GM18909 (cell line): ENCODE measurements around the gene HIVEP1.

Experiments
- ATAC-seq: cut with Tn5 transposase; IDR thresholded peaks from one replicate; pipeline ENCODE4 v1.9.1; 2021; ENCODE audit warnings: mild to moderate bottlenecking; ENCODE audit not compliant: unreplicated experiment, poor library complexity

Gene HIVEP1

GRCh38 chr6:12110523-12111362, 98.6 kb downstream of the HIVEP1 start:
- no peak for ATAC-seq

- no peak for ATAC-seq
These were observed 99.2 kb downstream of the HIVEP1 start for GRCh38 chr6:12111363-12111670.

DNA sequence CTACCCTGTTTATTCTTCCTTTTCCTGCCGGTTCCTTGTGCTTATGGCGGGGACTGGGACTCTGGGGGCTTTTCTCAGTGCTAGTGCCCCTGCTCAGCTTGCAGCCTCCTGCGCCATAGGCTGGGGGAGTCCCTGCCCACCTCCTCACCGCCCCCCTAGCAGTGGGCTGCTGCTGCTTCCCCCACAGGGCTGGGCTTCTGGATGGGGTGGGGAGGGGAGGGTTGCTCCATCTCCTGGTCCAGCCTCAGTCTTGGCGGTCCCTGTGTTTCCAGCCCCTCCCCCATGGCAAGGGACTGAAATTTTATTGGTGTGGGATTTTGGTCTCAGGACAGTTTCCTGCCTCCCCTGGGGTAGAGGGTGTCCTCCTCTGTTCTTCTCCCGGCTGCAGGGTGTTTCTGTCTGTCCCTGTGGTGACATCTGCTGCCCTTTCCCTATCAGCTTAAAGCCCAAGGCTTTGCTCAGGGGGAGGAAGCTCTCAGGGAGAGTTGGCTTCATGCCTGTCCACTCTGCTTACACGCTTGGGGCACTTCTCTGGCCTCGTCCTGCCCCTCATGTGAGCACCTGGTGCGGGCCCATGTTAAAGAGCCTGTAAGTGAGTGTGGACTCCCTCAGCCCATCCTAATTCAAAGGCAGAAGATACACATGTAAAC, 100.6 kb downstream of the HIVEP1 start:
- ATAC-seq, result no peak

DNA sequence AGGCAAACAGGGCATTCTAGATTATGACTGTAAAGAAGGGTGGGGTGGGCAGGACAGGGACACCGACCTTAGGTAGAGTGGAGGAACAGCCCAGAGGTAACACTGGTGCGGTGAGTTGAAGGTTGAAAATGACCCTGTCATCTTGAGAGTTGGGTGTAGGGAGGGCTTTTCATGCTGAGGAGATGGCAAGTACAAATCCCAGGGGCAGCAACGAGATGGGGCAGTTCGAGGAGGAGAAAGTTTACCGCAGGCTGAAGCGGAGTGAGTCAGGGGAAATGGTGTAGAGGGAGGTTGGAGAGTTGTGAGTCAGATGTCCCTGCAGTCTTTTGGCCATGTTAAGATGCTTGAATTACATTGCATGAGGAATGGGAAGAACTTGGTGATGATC, 101.1 kb downstream of the HIVEP1 start:
- ATAC-seq, result no peak

GRCh38 chr6:12114055-12114503, 102.0 kb downstream of the HIVEP1 start:
- ATAC-seq, result peak; percentile 32

GRCh38 chr6:12115001-12115400, 102.9 kb downstream of the HIVEP1 start:
- ATAC-seq, result no peak

DNA sequence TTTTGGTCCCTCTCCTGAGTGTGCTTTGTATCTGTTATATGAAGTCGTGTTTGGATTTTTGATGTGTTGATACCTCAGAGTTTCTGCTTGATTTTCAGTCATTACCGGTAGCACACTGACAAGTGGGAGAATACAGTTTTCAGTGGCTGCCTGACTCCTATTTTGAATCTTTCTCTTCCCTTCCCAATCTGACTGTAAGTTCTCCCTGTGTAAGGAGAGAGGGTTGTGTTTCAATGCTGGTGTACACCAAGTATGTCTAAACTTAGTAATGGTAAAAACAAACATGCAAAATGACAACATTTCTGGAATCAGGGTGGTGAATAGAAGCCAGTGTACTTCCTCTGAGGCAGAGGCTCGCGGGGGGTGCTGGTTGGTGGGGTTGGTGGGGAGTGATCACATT, 103.4 kb downstream of the HIVEP1 start:
- ATAC-seq, result no peak

DNA sequence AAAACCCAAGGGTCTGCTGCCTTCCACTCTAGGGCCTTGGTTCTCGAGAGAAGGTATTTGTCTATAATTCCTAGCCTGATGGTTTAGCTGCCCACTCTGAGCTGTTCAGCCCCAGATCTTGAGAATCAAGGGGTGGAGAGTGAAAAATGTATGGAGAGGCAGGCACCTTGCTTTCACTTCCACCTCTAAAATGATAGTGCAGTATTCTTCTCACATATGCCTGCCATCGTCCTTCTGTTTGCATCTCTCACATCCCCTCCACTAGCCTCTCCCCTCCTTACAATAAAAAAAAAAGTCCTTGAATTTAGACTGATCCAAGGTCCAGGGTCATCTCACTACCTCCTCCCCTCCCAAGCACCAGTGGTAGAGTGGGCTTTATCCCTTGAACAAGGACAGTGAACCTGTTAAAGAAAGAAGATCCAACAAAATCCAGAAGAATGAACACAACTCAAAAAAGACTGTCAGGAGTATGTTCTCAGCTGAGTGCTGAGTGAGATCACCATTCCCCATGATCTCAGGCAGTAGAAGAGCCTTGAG, 104.2 kb downstream of the HIVEP1 start:
- peak; percentile 31 for ATAC-seq

DNA sequence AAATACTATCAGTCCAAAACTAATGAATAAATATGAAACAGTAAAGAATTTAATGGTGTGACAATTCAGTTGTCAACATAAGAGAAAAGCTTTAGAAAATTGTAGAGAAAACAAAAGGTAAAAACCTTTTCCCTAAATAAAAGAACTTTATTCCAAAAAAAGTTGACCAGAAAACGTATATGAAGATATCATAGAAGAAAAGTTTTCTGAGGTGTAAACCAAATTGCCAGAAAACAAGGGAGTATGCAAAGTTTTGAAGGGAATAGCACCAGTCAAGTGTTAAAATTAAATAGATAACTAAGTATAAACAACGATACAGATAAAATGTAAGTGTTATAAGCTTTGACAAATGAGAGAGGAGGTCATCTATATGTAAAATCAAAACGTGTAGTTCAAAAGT, 104.9 kb downstream of the HIVEP1 start:
- no peak for ATAC-seq

DNA sequence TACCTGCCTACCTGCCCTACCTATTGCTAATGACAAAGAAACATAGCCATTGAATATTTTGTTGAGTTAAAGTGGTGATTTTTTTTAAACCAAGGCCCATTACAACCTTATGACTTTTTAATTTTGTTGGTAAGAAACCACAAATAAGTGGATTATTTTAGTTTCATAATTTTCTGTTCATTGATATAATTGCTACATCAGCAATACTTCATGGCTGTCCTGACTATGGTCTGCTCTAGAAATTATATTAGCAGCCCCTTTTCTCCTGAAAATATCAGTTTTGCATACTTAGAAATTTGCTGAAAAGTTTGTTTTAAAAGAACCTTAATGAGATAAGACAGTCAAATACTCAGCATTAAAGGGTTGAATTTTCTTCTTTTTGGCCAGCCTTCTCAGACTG, 106.5 kb downstream of the HIVEP1 start:
- ATAC-seq, result no peak

DNA sequence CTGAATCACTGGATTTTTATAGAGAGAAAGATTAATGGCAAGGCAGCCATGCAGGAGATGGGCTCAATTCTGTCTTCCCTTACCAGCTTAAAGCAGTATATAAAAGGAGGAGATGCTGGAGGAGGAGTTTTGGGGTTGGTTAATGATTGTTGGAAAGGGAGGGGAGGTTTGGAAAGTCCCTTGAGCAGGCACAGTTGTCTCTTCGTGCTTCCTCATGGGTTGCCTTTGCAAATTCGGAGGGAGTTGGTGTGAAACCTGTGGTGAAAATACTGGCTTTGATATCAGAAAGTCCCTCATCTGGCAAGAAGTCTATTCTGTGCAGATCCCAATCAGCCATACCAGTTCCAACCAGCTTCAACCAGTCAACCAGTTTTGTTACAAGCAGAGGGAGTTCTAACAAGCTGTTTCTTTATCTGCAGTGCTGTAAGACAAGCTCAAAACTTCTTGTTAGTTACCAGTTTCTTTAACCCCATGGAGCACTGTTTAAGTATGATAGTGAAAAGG, 107.0 kb downstream of the HIVEP1 start:
- peak; percentile 70 for ATAC-seq

DNA sequence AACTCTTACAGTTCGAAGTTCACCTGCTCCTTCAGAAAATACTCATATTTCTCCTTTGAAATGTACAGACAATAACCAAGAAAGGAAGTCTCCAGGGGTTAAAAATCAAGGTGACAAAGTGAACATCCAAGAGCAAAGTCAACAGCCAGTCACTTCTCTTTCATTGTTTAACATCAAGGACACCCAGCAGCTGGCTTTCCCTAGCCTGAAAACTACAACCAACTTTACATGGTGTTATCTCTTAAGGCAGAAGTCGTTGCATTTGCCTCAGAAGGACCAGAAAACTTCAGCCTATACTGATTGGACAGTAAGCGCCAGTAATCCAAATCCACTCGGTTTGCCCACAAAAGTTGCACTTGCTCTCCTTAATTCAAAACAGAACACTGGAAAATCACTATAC, 113.3 kb downstream of the HIVEP1 start:
- ATAC-seq, result no peak

DNA sequence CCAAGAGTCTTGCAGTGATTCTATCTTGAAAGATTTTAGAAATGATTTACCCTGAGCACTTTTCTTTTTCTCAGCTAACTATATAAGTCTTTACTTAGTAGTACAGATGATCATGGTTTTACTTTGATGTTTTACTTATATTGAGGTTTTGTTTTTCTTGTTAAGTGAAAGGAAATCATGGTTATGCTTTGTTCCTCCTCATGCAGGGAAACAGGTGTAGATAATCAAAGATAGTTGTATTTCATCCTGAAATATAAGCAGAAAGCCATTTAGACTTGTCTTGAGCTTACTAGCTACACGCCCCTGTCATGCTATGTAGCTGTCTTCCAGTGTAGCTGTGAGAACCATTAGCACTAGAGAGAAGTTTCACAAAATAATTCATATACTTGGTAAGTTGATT, 113.9 kb downstream of the HIVEP1 start:
- ATAC-seq, result no peak

DNA sequence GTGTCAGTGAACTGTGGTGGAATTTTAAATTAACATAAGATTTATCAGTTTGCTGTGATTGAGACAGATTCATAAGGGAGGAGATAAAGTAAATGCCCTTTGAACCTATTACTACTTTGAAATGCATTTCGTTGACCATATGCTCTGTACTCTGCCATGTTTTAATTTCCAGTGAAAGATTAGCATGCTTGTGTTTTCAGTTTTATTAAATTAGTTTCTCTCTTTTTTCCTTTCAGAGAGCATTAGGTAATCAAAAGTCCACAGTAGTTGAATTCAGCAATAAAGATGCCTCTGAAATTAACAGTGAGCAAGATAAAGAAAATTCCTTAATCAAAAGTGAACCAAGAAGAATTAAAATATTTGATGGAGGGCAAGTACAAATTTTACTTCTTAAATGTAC, 117.4 kb downstream of the HIVEP1 start:
- no peak for ATAC-seq

- ATAC-seq, result no peak
These were observed 120.5 kb downstream of the HIVEP1 start for GRCh38 chr6:12132351-12133222.

DNA sequence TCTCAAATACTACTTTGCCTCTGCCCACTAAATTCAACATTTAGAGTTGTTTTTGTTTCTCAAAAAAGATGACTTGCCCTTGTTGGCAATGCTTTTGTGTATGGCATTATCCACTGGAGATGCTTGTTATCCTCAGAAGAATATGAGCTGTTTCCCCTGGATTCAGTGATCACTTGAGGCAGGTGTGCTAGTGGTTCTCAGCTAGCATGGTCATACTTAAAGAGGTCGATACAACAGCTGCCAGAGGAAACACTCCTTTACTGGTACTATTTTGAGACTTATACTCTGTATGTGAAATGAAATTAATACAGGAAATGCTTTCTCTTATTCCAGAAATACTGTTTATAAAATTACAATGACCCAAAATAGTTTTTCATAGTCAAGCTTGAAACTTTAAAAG, 122.5 kb downstream of the HIVEP1 start:
- ATAC-seq, result no peak

GRCh38 chr6:12134991-12135390, 122.9 kb downstream of the HIVEP1 start:
- no peak for ATAC-seq

DNA sequence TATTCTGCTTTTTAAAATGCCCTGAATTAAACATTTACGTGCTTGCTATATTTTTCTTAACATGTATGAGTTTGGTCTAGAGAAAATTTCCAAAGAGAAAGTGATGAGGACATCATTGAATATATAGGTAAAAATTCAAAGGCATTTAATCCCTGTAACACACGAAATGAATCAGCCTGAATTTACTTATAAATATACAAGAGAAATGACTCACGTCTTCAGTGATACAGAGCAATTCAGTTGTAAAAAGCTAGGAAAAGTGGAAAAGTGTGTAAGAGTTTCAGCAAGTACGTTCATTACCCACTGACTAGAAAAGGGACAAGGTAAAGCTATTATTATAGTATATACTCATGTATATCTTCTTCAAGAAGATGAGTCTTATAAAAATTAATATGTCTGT, 124.8 kb downstream of the HIVEP1 start:
- no peak for ATAC-seq

DNA sequence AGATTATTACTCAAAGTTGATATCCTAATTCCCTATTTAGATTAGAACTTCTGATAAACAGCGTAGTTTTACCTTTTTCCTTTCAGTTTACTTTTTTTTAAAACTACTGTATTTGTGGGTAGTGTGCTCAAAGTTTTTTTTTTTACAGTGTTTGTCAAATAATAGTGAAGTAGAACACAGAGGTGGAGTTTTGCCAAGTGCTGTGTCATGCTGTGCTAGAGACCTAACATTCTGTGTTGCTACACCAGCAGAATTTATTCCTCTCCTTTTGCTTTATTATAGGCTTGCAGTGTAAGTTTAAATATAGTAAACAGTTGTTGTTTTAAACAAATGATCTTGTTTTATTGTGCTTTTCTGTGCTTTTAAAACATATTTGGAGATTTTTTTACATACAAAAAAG, 125.4 kb downstream of the HIVEP1 start:
- ATAC-seq, result no peak

GRCh38 chr6:12138381-12138780, 126.3 kb downstream of the HIVEP1 start:
- no peak for ATAC-seq

DNA sequence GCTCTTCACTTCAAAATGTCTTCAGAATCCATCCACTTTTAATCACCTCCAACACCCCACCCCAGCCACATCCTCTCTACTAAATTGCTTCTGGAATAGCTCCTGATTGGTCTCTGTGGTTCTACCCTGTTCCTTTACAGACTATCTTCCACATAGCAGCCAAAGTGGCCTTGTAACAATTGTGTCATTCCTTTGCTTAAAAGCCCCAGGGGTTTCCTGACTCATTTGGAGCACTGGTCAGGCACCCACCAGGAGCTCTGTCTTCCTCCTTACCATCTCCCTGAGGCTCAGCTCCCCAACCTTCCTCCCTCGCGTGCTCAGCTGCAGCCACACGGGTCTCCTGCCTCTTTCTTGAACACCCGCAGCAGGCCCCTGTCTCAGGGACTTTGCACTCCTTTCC, 126.8 kb downstream of the HIVEP1 start:
- ATAC-seq, result no peak
